ENCODE measurements around the gene ZNF765. TPM values are rescaled to one million over a fixed set of nuclear protein-coding genes. Genes with fewer than 3 reads are reported as not detected.

The ZNF765 gene
- total and polyA plus RNA-seq, 12 donors, result 2.4 to 5.4 (median 3.7) TPM

DNA sequence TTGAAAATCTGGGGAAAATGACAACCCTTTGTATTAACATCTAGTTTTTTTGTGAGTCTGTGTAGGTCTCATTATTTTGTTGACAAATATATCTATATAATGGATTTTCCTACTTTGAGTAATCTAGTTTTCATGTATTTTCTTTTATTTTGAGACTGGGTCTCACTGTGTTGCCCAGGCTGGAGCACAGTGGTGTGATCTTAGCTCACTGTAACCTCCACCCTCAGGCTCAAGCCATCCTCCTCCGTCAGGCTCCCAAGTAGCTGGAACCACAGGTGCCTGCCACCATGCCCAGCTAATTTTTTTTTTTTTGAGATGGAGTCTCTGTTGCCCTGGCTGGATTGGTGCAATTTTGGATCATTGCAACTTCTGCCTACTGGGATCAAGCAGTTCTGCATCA, 20.2 kb upstream of the ZNF765 start:
- no peak for ATAC-seq
- peaks cover 0 to 68% (median 32%) of the 10 kb centered on the region in 9 donors for H3K36me3 ChIP-seq

DNA sequence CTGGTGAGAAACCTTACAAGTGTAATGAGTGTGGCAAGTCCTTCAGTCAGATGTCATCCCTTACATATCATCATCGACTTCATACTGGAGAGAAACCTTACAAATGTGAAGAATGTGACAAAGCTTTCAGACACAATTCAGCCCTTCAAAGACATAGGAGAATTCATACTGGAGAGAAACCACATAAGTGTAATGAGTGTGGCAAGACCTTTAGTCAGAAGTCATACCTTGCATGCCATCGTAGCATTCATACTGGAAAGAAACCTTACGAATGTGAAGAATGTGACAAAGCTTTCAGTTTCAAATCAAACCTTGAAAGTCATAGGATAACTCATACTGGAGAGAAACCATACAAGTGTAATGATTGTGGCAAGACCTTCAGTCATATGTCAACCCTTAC, 13.6 kb upstream of the ZNF765 start:
- Histone ChIP-seq H3K4me1 (no peaks in the 10 kb centered on the region), H3K27ac (no peak overlapping the region), H3K36me3 (peaks cover 0 to 90% (median 47%) of the 10 kb centered on the region in 9 donors), H3K27me3 (no peaks in the 10 kb centered on the region), H3K9me3 (peaks cover 0 to 89% (median 12%) of the 10 kb centered on the region in 11 donors), H3K4me3 (no peak overlapping the region)
- TF ChIP-seq, protein P1, sequence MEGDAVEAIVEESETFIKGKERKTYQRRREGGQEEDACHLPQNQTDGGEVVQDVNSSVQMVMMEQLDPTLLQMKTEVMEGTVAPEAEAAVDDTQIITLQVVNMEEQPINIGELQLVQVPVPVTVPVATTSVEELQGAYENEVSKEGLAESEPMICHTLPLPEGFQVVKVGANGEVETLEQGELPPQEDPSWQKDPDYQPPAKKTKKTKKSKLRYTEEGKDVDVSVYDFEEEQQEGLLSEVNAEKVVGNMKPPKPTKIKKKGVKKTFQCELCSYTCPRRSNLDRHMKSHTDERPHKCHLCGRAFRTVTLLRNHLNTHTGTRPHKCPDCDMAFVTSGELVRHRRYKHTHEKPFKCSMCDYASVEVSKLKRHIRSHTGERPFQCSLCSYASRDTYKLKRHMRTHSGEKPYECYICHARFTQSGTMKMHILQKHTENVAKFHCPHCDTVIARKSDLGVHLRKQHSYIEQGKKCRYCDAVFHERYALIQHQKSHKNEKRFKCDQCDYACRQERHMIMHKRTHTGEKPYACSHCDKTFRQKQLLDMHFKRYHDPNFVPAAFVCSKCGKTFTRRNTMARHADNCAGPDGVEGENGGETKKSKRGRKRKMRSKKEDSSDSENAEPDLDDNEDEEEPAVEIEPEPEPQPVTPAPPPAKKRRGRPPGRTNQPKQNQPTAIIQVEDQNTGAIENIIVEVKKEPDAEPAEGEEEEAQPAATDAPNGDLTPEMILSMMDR (IDR thresholded peaks at IDR 0.05), result no peak
- DNase-seq, result no peak
- WGBS, 2 donors, result 97 to 98% methylated on average over 3 of the region's 3 CpGs
- ATAC-seq, result no peak
- intact Hi-C loops (cut with DNase I), result no loop called here

More for the DNA sequence above, 20.2 kb upstream of the ZNF765 start:
- intact Hi-C loops (cut with DNase I), result no loop called here
- H3K27me3 ChIP-seq, result no peaks in the 10 kb centered on the region
- no peaks in the 10 kb centered on the region for H3K4me1 ChIP-seq
- peaks cover 0 to 23% (median 0%) of the 10 kb centered on the region in 11 donors for H3K9me3 ChIP-seq
- TF ChIP-seq, protein P1 (IDR thresholded peaks at IDR 0.05), result no peak
- DNase-seq, result no peak
- no peak overlapping the region for H3K4me3 ChIP-seq
- 95 to 98% methylated on average over 1 of the region's 1 CpG for WGBS, 2 donors
- H3K27ac ChIP-seq, result no peak overlapping the region

DNA sequence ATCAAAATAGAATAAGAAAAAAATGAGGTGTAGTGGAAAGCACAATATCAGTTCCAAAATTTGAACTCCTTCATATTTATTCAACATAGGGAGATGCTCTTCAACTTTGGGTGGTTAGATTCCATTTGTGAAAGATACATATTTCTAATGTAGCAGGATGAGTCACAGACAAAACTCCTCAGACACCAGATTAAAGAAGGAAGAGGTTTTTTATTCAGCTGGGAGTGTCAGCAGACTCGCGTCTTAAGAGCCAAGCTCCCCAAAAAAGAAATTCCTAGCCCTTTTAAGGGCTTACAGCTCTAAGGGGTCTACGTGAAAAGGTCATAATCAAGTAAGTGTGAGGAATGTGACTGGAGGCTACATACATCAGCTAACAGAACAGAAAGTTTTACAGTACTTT, 6.8 kb upstream of the ZNF765 start:
- intact Hi-C loops (cut with DNase I), result no loop called here
- Histone ChIP-seq H3K4me1 (no peaks in the 10 kb centered on the region), H3K27ac (no peak overlapping the region), H3K4me3 (no peak overlapping the region), H3K27me3 (peaks cover 0 to 8% (median 0%) of the 10 kb centered on the region in 7 donors), H3K36me3 (peaks cover 0 to 29% (median 0%) of the 10 kb centered on the region in 9 donors), H3K9me3 (peaks cover 0 to 74% (median 6%) of the 10 kb centered on the region in 11 donors)
- WGBS, 2 donors, result 63 to 75% methylated on average over 3 of the region's 3 CpGs
- TF ChIP-seq, protein P1 (IDR thresholded peaks at IDR 0.05), result no peak
- ATAC-seq, result no peak
- no peak for DNase-seq

DNA sequence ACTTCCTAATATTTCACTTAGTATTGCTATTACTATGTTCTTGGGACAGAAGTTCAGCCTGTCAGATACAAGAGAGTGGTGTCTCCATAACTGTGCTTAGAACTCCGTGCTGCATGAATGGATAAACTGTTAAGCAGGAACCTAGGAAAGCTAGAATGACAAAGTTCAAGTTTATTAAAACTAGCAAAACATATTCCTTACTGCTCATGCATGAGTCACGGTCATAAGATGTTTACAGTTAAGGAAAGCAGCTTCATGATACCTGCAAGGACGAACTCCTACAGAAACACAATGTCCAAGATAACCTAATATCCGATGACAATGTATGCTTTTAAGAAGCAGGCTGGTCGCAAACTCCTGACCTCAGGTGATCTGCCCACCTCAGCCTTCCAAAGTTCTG, 6.0 kb upstream of the ZNF765 start:
- ATAC-seq (no peak), DNase-seq (no peak)
- WGBS, 2 donors, result 89 to 90% methylated on average over 5 of the region's 5 CpGs
- H3K27me3 ChIP-seq, result peaks cover 0 to 8% (median 0%) of the 10 kb centered on the region in 7 donors
- peaks cover 0 to 22% (median 0%) of the 10 kb centered on the region in 9 donors for H3K36me3 ChIP-seq
- H3K27ac ChIP-seq, result no peak overlapping the region
- peaks cover 0 to 67% (median under 1%) of the 10 kb centered on the region in 11 donors for H3K9me3 ChIP-seq
- intact Hi-C loops (cut with DNase I), result no loop called here
- H3K4me1 ChIP-seq, result peaks cover 0 to 3% (median under 1%) of the 10 kb centered on the region in 9 donors
- no peak overlapping the region for H3K4me3 ChIP-seq
- TF ChIP-seq, protein P1 (IDR thresholded peaks at IDR 0.05), result no peak
